ENCODE data around the gene ACSL4.
A peak's percentile ranks its signal among the peaks of the same experiment; 100 is the strongest.
"Not testable (repeated sequence)": the region's sequence is repeated elsewhere in the genome, so short reads cannot be mapped to it uniquely, and the experiment has no call there.

Gene ACSL4

GRCh38 chrX:109732017-109732801 is 848 bp downstream of the ACSL4 start:
- DNase-seq (ENCODE audit: low spot score): peak; percentile 12

- no peak for DNase-seq (ENCODE audit: low spot score)
These were observed 4.9 kb downstream of the ACSL4 start for GRCh38 chrX:109728173-109728535.

- not testable (repeated sequence) for DNase-seq (ENCODE audit: low spot score)
These were observed 8.1 kb downstream of the ACSL4 start for GRCh38 chrX:109724971-109725370.

GRCh38 chrX:109720947-109721346 is 12.1 kb downstream of the ACSL4 start:
- DNase-seq (ENCODE audit: low spot score): no peak

- no peak for DNase-seq (ENCODE audit: low spot score)
These were observed 13.8 kb downstream of the ACSL4 start for GRCh38 chrX:109719264-109719663.

GRCh38 chrX:109716431-109717028 is 16.5 kb downstream of the ACSL4 start:
- DNase-seq (ENCODE audit: low spot score): no peak

GRCh38 chrX:109714340-109714958 is 18.6 kb downstream of the ACSL4 start:
- DNase-seq (ENCODE audit: low spot score): no peak

- no peak for DNase-seq (ENCODE audit: low spot score)
These were observed 22.9 kb downstream of the ACSL4 start for GRCh38 chrX:109710181-109710580.

GRCh38 chrX:109709129-109709631 is 23.9 kb downstream of the ACSL4 start:
- no peak for DNase-seq (ENCODE audit: low spot score)

- DNase-seq (ENCODE audit: low spot score): no peak
These were observed 25.3 kb downstream of the ACSL4 start for GRCh38 chrX:109707720-109708119.

- no peak for DNase-seq (ENCODE audit: low spot score)
These were observed 25.7 kb downstream of the ACSL4 start for GRCh38 chrX:109707319-109707718.

- DNase-seq (ENCODE audit: low spot score): no peak
These were observed 28.5 kb downstream of the ACSL4 start for GRCh38 chrX:109704563-109704962.

GRCh38 chrX:109697855-109698254 is 35.2 kb downstream of the ACSL4 start:
- DNase-seq (ENCODE audit: low spot score): no peak

GRCh38 chrX:109696146-109696740 is 36.8 kb downstream of the ACSL4 start:
- DNase-seq (ENCODE audit: low spot score): no peak

- DNase-seq (ENCODE audit: low spot score): no peak
These were observed 37.4 kb downstream of the ACSL4 start for GRCh38 chrX:109695637-109696036.

GRCh38 chrX:109691752-109692151 is 41.3 kb downstream of the ACSL4 start:
- no peak for DNase-seq (ENCODE audit: low spot score)

- DNase-seq (ENCODE audit: low spot score): no peak
These were observed 41.8 kb downstream of the ACSL4 start for GRCh38 chrX:109691277-109691676.

GRCh38 chrX:109687903-109688302 is 45.2 kb downstream of the ACSL4 start:
- DNase-seq (ENCODE audit: low spot score): no peak

- DNase-seq (ENCODE audit: low spot score): no peak
These were observed 47.4 kb downstream of the ACSL4 start for GRCh38 chrX:109685656-109686078.

- no peak for DNase-seq (ENCODE audit: low spot score)
These were observed 48.9 kb downstream of the ACSL4 start for GRCh38 chrX:109684136-109684535.

- DNase-seq (ENCODE audit: low spot score): no peak
These were observed 51.5 kb downstream of the ACSL4 start for GRCh38 chrX:109681475-109682081.

- no peak for DNase-seq (ENCODE audit: low spot score)
These were observed 53.2 kb downstream of the ACSL4 start for GRCh38 chrX:109679820-109680219.
